Measurements from ENCODE around the gene MACROD2.
"Not testable (repeated sequence)": the region's sequence is repeated elsewhere in the genome, so short reads cannot be mapped to it uniquely, and the experiment has no call there.

Gene MACROD2

DNA sequence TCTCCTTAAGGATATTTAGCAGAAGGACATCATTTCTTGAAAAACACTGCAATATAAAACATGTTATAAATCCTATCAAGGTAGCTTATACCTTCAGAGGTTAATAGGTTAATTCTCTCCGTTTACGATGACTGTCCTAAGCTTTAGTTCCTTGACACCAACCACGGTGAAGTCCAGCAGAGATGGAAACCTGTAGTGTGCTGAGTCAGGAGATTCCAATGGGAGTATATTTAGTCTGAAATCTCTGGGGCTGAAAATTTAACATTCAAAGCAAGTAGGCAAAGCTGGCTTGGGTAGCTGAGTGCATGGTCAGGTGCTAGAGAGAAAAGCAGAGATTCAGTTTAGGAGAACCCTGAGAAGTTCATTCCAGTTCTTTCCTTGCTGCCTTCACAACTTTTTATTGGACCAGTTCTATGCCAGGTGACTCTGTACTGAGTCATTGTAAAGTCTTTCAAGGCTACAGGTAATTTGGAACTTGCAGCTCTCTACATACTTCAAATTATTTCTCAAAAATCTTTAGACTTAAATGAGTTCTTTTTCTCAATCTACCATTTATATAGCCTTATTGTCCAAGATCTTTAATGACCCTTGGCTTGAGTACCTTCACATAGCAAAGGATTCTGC, 1351.5 kb downstream of the MACROD2 start:
- DNase-seq (ENCODE audit: low spot score) = no peak

DNA sequence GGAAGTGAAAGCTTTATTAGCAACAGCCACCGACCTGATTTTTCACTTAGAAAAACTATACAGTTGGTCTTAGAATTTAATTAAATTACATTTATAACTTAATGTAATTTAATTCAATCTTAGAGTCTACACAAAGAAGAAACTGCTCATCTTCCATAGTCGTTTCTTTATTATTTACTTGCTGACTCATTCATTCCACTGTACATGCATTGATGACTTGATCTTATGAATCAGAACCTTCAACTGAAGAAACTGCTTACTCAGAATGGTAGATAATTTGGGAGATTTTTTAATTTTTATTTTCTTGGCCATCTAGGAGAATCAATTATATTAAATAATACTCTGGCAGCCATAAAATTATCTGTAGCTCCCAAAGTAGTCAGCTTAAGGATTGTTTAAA, 1363.7 kb downstream of the MACROD2 start:
- DNase-seq (ENCODE audit: low spot score) = no peak

DNA sequence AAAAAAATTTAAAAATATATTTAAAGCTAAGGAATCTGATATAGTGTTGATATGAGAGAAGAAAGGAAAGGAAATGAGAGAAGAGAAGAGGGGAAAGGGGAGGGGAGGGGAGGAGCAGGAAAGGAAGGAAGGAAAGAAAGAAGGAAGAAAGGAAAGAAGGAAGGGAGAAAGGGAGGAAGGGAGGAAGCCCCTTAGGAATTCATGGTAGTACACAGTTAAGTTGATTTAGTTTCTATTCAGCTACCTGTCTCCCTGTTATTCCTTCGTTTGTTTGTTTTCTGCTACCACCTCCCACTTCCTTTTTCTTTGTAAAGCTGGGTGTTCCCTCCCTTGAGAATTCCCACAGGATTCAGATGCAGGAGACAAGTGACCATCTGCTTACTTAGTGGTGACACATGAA, 1367.5 kb downstream of the MACROD2 start:
- no peak for DNase-seq (ENCODE audit: low spot score)

DNA sequence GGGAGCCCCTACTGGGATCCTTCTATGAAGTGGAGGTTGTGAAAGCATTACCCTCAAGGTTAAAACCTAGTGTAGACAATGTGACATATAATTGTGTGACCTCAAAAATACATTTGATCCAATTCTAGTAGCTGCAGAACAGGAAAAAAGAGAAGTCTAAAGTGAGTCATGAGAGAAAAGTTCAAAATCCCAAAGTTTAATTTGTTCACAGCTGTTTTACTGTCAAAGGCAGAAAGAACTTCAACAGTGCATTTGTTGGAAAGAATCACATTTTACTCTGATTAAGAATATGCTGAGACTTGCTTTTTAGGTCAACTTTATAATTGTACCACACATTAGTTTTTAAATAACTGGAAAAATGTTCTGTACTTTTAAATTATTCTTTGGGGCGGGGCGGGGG, 1369.5 kb downstream of the MACROD2 start:
- DNase-seq (ENCODE audit: low spot score) = no peak

DNA sequence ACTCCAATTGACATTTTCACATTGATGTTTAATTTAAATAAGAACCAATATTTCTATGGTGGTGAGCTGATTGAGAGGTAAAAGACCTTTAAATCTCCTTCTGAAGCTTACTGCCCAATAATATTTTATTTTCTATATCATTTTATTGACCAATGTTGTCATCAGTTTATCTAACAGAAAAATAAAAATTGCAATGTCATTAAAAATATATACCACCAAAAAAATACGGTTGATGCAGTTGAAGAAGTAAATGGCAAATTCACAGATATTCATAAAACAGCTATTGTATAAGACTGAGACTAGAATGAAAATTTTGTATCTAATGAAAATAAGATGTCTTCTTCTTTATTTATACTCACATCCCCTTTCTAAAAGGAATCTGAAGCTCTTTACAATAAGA, 1375.1 kb downstream of the MACROD2 start:
- DNase-seq (ENCODE audit: low spot score) = no peak

DNA sequence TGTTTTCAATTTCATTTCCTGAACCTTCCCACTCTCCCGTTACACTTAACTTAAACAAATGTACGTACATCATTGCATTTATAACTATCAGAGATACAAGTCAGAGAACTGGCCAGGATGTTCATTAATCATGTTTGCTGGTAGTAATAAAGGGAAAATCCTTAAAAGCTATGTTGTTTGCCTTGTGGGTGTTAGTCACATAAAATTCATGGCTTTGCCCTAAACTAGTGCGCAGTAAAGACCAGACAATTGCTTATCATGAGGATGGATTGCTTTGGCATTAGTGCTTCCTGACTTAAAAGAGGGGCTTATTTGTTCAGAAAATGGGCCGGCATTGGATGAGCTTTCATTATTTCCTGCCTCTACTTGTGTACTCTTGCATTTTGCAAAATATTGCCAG, 1379.4 kb downstream of the MACROD2 start:
- no peak for DNase-seq (ENCODE audit: low spot score)

DNA sequence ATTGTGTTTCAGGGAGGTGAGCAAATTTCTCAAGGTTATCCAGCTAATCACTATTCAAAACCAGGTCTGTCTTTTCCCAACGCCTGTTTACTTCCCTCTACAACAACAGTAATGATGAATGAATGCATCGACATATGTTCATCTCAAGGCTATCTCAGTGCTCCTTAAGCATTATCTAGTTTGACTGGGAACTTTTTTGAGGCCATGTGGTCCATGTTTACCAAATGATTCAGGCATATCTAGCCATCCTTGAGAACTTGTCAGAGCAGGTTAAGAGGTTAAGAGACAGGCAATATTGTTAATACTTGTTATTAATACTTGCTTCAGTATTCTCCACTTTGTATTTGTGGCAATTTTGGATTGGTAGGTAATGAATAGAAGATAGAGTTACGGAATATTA, 1380.5 kb downstream of the MACROD2 start:
- DNase-seq (ENCODE audit: low spot score) = no peak

DNA sequence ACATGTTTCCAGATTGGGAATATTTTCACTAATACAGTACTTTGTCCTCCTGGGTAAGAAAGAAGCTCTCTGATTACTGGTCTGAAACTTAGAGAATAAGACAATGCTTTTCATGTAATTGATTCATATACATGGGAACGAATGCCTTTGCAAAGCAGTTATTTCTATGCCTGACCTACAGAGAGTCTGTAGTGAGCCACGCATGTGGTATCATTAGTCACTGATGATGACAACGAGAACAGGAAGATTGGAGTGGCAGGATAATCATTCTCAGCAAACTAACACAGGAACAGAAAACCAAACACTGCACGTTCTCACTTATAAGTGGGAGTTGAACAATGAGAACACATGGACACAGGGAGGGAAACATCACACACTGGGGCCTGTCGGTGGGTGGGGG, 1382.3 kb downstream of the MACROD2 start:
- not testable (repeated sequence) for DNase-seq (ENCODE audit: low spot score)

DNA sequence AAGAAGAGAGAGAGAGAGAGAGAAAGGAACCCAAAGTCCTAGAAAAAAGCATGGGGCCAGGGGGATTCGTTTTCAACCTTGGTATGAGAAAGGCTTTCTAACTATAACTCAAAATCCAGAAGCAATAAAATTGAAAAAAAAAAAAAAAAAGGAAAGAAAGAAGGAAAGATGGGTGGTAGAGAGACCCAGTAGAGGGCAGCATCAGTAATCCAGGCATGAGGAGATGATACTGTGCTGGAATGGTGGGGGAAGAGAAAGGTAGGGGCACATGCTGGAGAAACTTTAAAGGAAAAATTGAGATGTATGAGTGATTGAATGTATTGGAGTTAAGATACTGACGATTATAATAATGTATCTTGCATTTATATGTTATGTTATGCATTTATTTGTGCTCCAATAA, 1382.8 kb downstream of the MACROD2 start:
- DNase-seq (ENCODE audit: low spot score) = peak; percentile 23

DNA sequence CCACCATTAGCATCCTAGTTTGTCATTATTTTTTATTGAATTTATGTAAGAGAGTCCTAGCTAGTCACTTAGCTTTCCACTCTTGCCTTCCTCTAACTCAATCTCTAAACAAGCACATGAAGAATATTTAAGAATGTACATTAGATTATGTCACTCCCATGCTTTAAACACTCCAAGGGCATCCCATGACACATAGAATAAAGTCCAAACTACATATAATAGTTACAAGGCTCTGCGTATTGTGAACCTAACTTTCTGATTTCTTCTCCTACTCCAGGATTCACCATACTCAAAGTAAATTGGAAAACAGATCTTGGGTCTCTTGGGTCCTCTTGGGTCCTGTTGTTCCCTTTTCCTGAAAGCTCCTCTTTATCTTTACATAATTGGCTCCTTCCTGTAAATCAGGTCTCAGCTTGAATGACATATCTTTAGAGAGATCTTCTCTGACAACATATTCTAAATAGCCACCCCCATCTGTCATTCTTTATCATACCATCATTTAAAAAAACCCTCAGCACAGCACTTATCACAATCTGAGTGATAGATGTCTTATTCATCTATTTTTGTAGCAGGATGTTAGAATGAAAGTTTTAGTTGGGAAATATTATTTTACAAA, 1384.5 kb downstream of the MACROD2 start:
- no peak for DNase-seq (ENCODE audit: low spot score)

DNA sequence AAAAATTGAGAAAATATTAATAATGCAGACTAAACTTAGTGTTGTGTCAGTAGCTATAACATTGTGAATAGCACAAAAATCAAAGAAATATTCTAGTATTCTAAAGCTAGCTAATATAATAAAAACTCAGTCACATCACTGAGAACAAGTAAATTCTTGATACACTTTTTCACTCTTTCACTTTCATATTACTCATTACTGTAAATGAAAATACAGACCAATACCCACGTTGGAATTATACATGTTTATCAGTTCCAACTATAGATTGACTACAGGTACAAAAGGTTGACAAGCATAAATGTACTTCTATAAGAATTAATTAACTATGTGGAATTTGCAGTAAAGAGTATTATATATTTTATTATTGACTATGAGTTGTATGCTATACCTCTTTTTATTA, 1385.5 kb downstream of the MACROD2 start:
- no peak for DNase-seq (ENCODE audit: low spot score)

DNA sequence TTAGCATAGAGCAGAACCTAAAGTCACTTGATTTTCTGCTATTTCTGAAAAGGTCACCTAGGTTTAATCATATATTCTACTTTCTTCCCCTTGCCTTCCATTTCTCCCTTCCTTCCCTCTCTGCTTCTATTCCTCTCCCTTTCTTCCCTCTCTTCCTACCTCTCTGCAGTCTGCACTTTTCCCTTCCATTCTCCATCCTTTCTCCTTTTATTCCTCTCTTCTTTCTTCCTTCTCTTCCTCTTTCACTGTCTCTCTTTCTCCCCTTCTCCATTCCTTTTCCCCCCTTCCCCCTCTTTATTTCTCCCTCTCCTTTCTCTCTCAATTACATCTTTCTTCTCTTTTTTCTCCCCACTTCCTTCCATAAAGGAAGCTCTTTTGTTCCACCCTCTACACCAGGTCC, 1391.9 kb downstream of the MACROD2 start:
- no peak for DNase-seq (ENCODE audit: low spot score)

DNA sequence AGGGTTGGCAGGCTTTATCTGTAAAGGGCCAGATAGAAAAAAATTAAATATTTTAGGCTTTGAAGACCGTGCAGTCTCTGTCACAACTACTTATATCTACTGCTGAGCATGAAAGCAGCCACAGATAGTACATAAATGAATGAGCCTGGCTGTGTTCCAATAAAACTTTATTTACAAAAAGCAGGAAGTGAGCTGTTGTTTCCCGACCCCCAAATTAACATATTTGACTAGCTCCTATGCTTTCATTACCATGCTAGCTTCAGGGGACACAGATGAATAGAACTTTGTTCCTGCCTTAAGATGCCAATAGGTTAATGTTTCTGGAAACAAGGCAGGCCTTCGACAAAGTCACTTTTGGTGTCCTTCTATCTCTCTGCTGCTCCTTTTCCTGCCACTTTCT, 1400.1 kb downstream of the MACROD2 start:
- DNase-seq (ENCODE audit: low spot score) = no peak

DNA sequence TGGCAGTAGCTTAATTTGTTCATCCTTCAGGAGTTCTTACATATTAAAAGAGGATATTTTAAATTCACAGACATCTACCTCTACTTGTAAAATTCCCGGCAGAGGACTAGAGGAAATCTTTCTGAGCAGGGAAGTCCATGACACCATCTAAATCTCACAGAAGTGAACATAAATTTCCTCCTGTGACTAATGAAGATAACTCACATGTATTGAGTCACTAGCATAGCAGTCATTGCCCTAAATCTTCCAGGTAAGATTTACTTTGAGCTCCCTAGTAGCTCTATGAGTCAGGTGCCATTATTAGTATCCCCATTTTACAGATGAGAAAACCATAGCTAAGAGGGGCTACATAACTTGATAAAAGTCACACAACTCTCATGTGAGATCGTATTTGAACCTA, 1400.7 kb downstream of the MACROD2 start:
- DNase-seq (ENCODE audit: low spot score) = no peak

DNA sequence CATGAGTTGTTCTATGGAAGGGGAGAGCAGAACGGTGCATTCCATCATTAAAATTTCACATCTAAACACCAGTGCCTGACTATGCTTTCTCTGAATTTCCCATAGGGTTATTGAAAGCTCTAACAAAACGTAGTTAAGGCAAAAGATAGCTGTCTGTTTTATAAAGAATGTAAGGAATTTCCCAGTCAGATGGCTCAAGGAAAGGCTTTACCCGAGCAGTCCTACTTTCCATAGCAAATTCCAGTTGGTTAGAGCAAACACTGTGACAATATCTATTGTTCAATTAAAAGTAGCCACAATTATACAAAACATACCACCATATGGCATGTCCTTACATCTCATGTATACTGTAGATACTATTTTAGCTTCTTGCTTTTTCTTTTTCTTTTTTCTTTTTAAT, 1401.6 kb downstream of the MACROD2 start:
- DNase-seq (ENCODE audit: low spot score) = no peak

DNA sequence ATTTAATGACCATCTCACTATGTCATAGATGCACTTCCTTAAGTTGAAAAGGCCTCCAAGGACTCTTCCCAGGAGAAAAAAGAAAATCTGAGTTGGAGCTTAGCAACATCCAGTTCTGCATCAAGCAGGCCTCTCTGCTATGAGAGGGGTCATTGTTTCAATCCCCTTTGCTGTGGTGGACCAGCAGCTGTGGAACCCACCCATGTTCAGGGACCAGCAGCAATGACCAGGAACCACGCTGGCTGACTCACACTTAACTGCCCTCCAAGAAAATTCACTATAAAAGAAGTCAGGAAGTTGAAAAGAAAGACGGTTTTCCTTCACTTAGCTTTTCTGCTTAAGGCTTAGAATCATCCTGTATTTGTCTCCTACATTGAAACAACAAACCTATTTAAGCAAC, 1404.5 kb downstream of the MACROD2 start:
- no peak for DNase-seq (ENCODE audit: low spot score)

DNA sequence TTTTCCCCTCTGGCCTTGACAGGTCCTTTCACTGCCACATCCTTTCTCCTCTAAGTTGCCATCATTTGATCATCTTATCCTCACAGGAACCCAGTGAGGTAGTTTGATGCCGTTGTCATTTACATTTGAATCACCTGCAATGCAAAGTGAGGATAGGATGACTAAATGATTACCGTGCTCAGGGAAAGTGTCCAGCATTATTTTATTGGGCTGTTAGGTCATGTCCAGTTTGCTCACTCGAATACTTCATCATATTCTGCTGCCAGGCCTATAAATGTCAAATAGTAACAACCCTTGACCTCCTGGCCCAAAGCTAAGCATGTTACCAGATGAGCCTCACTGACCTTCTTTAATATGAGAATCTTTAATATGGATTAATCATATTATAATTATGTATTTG, 1410.8 kb downstream of the MACROD2 start:
- no peak for DNase-seq (ENCODE audit: low spot score)

DNA sequence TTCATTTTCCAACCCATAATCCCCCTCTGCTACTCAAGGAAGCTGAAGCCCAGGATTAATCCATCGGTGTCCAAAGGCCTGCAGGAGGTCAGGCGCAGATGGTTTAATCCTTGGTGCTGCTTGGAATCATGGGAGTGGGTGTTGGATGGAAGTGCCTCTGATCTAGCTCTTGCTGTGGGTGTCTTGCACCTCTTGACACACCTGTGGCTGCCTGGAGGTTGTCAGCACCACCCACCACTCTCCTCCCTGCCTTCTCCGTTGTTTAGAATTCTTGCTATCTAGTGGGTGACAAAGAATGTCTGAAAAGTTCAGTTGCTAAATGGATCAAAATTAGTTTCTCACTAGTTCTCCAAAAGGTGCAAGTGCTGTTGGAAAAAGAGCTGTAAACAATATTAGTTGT, 1416.5 kb downstream of the MACROD2 start:
- no peak for DNase-seq (ENCODE audit: low spot score)

DNA sequence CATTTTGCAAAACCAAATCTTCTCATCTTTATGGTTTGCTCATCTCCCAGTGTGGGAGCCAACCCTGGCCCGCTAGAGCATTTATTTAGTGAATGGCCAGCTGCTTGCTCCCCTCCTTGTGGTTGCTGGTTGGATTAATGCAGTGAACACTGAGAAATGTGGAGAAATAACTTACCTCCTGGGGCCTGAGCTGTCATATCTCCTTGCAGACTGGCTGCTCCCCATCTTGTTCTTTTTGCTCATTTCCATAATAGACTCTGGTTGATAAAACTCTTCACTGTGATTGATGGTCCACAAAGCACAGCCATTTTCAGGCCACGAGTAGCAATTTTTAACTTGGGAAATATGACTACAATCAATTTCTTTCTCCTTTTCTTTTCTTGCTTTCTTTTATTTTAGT, 1420.6 kb downstream of the MACROD2 start:
- DNase-seq (ENCODE audit: low spot score) = no peak

DNA sequence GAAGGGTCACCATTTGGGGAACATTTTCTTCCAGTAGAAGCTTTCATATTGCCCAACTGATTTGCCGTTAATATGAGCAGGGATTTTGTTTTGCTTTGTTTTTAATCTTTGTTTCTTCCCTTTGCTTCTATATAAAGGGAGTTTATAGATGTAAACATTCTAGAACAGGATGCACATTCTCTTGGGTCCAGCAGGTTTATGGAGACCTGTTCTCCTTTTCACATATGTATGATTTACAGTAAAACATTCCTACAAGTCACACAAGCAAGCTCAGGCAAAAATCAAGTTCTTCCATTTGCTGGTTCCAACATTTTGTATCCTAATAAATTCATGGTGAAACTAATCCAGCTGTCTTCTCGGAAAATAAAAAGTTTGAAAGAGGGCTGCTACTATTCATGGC, 1424.5 kb downstream of the MACROD2 start:
- no peak for DNase-seq (ENCODE audit: low spot score)

DNA sequence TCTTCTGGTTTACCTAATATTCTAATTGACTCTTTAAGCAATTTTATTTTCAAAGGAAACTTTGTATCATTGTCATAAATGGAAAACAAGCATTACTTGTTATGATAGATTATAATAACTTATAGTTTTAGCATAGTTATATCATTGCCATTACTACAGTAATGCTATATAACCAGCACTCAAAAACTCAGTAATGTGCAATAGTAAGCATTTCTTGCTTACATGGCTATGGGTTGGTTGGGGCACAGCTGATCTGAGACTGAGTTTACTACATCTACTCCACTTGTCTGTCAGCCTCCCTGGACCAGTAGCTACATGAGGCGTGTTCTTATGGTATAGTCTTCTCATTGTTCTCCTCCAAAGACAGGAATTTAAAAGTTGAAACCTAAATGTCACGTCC, 1427.7 kb downstream of the MACROD2 start:
- DNase-seq (ENCODE audit: low spot score) = no peak

DNA sequence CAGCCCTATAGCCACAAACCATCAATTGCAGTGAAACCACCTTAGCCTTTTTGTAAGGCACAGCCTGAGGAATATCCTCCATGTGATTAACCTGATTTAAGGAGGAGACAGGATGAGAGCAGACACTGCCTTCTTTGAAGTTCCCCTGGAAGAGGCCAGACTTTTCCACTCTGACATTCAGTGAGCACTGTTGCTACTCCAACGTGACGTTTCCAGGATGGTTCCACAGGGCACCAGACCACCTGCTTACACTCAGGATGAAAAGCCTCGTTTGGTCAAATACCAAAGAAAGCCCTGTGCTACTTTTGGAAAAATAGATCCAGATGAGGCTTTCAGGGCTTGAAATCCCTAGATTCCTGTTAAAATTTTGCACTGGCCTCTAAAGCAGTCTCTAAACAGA, 1444.2 kb downstream of the MACROD2 start:
- DNase-seq (ENCODE audit: low spot score) = no peak

DNA sequence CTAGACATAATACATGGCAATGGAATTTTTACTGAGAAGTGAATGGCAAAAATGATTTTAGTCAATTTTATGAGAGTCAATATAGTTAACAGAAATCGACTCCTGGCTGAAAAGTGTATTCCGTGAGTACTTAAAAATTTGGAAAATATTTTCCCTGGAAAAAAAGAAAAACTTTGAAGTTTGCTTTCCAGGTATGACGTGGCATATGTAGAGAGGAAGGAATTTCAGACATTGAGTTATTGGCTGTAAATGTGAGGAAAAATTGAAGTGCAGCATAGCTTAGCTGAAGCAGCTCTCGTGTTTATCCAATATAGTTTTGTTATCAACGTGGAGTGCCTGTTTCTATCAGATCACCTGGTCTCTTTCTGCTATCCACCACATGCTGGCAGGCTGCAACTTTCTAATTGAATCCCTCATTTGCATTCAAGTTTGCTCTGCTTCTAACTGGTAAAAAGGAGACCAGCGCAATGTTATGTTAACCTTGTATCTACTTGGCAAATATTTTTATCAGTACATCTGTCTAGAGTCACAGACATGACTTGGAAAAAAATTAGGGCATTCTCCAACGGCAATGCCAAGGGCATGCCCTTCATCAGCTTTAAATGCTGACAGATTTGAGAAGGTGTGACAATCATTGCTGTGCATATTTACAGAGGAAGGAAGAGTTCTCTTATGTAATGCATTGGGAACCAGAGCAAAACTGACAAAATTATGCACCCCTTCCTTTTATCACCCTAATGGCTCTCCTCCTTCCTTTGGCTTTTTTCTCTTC, 1444.9 kb downstream of the MACROD2 start:
- DNase-seq (ENCODE audit: low spot score) = no peak
